RKO (cell line): Measurements from ENCODE around the gene NPTXR.

Source experiments
- DNase-seq: peaks from one replicate; pipeline ENCODE4 v3.0.0-alpha.2; 2016; ENCODE audit warnings: low spot score

Gene NPTXR

GRCh38 chr22:38853196-38853651 is 9.4 kb upstream of the NPTXR start:
- no peak for DNase-seq

GRCh38 chr22:38852522-38852921 is 8.7 kb upstream of the NPTXR start:
- no peak for DNase-seq

DNA sequence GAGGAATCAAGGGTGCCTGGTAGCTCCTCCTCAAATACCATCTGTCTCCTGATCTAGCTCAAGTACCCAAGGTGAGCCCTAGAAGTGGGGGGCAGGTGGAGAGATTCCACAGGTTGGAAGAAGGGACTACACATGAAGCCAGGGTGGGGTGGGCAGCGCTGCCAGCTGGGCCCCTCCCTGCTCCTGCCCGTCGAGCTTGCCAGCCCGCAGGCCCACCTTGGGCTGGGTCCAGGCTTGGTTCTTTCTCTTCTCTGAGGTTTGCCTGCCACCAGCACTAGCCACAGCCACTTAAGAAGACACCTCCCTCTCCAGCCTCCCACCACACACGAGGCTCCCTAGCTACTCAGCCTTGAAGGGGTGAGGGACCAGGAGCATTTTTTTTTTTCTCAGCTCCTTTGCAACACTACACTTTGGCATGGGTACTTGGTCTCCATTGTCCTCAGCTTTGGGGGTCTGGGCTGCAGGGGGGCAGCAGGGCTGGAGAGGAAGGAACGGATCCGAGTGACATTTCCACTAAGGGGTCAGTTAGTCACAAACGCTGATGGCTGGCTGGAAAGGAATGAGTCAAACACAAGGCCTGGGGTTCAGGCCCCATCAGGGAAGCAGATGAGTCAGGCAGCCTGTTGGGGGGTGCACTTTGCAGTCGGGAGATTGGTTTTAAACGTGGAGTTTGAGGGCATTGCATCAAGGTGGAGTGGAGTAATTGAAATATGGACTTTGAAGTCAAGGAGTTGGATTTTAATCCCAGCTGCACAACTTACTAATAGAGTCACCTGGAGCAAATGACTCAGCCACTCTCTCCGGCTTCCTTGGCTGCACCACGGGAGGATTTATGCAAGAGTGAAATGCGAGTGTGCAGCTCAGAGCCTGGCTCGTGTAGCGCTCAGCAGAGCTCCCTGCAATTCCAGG is 7.4 kb upstream of the NPTXR start:
- DNase-seq, result peak; percentile 70

DNA sequence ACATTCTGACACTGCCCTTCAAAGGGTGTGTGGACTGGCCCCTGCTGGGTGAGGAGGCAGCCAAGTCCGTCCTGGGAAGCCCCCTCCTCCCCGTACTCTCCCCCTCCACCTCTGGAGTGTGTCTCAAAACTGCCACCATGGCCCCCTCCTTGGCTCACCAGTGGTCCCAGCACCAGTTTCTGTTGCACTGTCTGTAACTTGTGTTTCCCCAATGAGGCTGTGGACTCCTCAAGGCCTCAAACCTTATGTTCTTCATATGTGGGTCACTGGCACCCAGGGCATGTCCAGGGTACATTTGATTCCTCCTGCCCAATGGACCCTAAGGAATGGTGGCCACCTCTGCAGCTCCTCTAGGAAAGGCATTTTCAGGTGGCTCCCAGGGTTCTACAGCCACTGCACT is 6.6 kb upstream of the NPTXR start:
- DNase-seq, result no peak

- DNase-seq, result no peak
These were observed 6.0 kb upstream of the NPTXR start for GRCh38 chr22:38849811-38850210.

- no peak for DNase-seq
These were observed 2.6 kb upstream of the NPTXR start for GRCh38 chr22:38846412-38846811.

GRCh38 chr22:38845004-38845740 is 1.3 kb upstream of the NPTXR start:
- DNase-seq, result no peak

DNA sequence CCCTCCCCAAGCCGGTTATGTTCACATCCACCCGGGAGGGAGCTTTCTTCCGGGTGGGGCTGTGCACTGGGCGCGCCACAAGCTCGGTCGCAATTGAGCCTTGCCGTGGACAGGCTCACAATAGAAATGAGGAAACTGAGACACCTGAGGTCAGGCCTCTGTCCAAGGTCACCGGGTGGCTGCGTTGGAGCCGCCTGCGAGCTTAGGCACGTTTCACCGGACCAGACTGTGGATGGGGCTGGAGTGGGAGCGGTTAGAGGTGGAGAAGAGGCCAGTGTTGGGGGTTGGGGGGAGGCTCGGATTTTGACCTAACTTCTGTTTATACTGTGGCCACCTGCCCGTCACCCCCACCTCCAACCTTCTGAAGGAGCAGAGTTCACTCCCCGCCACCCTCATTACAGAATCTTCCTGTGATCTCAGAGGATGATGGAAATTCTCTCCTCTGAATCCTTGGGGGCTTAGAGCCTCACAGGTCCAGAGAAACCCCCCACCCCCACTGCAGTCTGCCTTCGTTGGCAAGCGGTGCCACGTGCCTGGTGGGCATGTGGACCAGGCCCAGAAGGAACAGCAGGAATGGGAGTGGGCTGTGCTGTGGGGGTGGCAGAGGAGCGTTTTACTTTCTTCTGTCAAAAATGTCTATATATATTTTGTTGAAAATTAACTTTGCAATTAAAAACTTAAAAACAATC is 631 bp upstream of the NPTXR start:
- no peak for DNase-seq

- no peak for DNase-seq
These were observed 599 bp downstream of the NPTXR start for GRCh38 chr22:38843201-38843656.

DNA sequence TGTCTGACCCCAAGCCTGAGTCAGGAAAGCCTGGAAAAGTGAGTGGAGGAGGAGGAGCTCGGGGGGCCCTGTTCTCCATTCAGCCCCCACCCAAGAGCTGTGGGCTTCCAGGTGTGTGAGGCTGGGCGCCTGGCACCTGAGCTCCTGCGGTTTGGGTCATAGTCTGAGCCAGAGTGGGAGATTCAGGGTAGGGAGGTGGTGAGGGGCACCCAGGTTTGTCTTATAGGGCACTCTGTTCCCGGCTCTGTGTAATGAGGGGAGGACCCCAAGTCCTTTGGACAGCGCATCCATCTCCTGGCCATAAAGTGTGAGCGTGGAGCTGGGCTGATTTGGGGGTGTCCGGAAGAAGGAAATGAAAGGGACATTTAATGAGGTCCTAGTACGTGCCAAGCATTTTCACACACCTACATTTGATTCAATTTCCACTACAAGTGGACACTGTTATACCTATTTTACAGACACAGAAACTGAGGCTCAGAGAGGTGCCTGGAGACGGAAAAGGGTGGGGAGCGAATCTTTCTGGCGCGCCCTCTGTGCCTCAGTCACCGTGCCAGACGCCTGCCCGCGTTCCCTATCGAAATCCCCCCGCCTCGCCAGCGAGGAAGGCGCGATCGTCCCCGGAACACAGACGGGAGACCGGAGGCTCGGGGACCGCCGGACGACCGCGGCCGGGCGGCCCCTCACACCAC is 1.2 kb downstream of the NPTXR start:
- DNase-seq, result no peak

- DNase-seq, result no peak
These were observed 2.2 kb downstream of the NPTXR start for GRCh38 chr22:38841635-38842034.

- no peak for DNase-seq
These were observed 2.6 kb downstream of the NPTXR start for GRCh38 chr22:38841211-38841610.

DNA sequence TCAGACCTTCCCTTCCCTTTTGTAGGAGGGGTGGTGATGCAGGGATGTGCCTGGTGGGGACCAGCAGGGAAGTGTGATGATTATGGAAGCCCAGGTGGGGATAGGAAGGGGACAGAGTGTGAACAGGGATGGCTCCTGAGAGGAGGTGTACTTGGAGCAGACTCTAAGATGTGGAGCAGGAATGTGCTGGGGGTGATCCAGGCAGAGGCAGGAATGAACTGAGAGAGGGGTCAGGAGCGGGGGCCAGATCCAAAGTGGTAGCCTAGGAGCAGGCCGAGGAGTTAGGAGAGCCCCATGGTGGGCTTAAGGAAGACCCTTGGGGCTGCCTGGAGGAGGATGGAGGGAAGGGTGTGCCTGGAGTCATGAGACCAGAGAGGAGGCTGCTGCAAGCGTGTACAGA is 3.7 kb downstream of the NPTXR start:
- no peak for DNase-seq

DNA sequence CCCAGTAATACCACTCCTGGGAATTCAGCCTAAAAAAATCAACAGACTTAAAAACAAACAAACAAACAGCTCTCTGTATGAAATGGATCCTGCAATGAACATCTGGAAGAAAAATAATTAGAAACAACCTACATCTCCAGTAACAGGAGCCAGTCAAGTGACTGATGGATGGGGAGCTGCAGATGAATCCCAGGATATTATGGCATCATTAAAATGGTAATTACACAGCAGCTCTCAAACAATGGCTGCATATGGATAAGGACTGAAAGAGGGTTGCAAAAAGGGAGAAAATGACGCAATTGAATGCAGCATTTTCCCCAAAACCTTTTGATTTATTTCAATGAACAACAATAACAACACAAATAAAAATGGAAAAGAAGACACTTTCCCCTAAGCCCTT is 4.1 kb downstream of the NPTXR start:
- no peak for DNase-seq

GRCh38 chr22:38837414-38837928 is 6.4 kb downstream of the NPTXR start:
- DNase-seq, result no peak

- peak; percentile 63 for DNase-seq
These were observed 7.9 kb downstream of the NPTXR start for GRCh38 chr22:38835888-38836301.

DNA sequence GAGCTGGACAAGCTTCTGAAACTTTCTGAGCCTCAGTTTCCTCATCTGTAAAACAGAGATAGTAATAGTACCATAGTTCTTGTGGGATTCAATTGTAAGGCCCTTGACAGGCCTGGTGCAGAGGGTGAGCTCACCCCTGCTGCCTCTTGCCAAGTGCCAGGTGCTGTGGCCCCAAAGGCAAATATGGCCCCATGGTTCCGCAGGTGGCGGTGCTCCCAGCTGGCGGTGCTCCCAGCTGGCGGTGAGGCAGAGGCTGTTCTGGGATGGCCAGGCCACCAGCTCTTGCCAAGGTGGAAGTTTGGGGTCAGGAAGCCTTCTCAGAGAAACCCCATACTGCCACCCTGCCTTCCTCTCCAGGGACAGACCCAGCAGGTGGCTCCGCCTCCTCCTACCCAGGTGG is 8.8 kb downstream of the NPTXR start:
- no peak for DNase-seq

GRCh38 chr22:38834215-38834953 is 9.4 kb downstream of the NPTXR start:
- DNase-seq, result no peak

DNA sequence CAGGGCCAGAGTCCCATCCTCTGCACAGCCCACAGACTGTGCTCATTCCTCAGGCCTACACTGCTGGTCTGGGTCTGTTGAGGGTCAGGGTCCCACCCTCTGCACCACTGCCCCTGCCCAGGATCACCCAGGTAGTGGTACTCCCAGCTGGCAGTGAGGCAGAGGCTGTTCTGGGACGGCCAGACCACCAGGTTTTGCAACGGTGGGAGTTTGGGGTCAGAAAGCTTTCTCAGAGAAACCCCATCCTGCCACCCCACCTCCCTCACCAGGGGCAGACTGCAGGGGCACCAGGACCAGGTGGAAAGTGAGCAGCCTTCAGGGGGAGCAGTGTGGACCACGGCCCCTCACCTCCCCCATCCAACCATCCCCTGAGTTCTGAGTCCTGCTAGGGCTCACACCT is 10.8 kb downstream of the NPTXR start:
- DNase-seq, result no peak

DNA sequence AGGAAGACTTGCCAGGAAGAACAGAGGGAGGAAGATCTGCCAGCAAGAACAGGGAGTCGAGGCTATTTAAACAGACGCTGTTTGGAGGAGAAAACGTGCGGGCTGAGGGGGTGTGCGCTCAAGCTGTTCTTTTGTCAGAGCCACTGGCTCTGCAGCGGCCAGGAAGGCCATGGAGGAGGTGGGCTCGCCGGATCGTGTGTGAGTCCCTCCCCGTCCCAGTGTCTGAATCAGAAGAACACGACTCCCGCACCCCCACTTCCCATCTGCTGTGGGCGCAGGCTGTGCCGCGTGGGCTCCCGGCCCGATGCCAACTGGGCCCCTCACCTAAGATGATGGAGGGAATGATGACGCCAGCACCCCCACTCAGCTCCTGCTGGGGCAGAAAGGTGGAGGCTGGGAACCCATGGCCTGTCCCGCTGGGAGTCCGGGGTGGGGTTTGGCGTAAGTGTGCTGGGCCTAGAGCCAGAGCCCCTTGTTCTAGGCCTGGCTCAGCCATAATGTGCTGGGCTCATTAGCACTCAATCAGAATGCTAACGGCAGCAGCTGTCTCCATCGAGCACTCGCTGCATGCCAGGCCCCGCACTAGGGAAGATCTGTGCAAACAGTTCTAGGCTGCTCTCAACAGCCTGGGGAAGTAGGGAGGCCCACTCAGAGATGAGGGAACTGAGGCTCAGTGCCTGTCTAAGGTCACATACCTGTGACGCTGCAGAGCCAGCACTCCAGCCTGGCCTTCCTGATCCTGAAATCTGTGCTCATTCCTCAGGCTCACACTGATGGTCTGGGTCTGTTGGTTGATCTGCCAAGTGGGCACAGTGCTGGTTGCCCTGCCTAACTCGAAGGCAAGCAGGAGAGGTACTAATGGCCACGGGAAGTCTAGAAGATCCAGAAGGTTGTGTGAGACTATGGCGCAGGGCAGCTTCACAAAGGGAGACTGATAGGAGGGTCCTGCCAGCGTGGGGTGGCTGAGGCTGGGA is 11.5 kb downstream of the NPTXR start:
- DNase-seq, result no peak
